GOT3 (cell line): ENCODE results near the gene GALNT17.
"Not testable (repeated sequence)": the region's sequence is repeated elsewhere in the genome, so short reads cannot be mapped to it uniquely, and the experiment has no call there.

Experiments
- DNase-seq: peaks from one replicate; lab custom pipeline; 2025; ENCODE audit warnings: mixed read lengths; lab: John Stamatoyannopoulos, UW

Gene GALNT17

DNA sequence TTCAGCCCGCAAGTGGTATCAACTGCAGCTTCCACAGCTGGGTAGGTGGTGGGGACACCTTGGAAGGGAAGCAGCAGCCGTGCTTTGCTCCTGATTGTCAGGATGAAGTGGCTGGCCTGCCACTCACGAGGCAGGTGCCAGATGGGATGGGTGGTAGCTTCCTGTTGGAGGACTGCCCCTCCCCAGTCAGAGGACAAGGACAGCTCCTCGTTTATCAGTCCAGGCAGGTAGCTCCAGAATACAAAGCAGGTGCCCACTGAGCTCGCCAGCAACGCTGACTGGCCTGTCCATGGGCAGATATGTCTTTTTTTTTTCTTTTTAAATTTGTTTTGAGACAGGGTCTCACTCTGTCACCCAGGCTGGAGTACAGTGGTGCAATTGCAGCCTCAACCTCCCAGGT lies 431.3 kb downstream of the GALNT17 start:
- DNase-seq = no peak

DNA sequence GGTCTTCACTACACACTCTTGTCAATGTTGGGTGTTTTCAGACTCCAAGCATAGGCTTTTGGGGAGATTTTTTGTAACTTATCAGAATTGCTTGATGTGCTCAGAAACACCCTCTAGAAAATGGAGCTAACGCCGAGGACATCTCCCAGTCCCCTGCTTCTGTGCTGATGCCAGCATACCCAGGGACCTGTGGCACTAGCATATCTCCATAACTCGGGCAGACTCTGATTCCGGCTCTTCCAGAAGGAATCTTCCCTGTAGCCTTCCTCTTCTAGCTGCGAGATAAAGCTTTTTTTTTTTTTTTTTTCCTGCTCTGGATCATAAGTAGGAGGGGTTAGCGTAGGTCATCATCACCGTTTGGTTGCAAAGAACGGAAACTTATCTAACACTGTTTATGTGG lies 434.4 kb downstream of the GALNT17 start:
- DNase-seq = no peak

DNA sequence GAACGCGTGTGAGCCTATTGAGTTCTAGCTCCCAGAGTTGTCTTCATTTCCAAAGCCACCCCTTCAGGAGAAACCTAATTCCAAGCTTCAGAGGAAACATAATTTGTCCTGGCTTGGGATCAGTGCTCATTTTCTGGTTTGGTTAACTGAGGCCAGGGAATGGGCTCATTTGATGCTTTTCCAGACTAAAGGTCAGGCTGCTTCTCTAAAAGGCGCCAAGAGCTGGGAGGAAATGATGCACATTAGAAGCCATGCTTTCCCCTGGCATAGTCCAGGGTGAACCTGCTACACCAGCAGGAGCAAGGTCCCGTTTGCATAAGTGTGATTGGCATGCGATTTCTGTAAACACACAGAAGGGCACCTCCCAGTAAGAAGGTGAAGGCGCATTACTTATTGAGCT lies 435.0 kb downstream of the GALNT17 start:
- DNase-seq = no peak

DNA sequence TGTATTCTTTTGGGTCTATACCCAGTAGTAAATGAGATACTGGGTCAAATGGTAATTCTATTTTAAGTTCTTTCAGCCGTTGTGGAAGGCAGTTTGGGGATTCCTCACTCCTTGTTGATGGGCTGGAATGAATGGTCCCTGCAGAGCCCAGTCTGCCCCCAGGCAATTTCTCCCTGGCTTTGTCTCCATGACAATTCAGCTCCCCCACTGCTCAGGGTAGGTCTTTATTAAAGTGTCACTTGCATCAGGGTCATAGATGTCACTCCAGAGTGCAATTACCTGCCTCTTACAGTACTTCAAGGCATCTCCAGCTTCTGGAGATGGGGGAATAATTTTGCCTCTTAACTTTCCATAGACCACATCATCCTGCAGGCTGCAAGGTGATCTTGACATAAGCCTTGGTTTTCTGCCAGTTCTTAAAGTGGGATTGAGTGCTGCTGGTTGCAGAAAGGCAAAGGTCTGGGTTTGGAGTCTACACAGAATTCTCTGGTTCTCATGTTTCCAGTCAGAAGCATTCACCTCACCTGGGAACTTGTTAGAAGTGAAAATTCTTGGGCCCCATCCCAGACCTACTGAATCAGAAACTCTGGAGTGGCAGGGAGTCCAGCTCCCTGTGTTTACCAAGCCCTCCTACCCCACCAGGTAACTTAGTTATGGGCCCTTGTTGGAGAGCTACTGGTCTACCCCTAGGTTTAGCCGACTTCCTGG lies 442.4 kb downstream of the GALNT17 start:
- DNase-seq = no peak

- DNase-seq = no peak
These were observed 448.1 kb downstream of the GALNT17 start for GRCh38 chr7:71580027-71580426.

- DNase-seq = no peak
These were observed 452.3 kb downstream of the GALNT17 start for GRCh38 chr7:71584256-71584655.

DNA sequence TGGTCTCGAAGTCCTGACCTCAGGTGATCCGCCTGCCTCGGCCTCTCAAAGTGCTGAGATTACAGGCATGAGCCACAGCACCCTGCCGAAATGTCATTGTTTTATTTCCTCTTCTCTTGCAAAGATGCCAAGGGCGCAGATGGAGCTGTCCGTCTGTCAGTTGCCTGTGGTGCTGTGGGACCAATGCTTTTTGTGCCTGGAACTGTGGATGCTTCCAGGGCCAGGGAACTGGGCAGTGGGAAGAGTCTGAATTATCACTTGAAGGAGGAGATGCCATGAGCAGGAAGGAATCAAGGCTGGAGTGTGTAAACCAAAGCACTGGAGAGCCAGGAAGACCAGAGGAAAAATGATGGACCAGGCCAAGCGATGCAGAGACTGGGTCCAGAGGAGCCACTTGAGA lies 459.9 kb downstream of the GALNT17 start:
- no peak for DNase-seq

DNA sequence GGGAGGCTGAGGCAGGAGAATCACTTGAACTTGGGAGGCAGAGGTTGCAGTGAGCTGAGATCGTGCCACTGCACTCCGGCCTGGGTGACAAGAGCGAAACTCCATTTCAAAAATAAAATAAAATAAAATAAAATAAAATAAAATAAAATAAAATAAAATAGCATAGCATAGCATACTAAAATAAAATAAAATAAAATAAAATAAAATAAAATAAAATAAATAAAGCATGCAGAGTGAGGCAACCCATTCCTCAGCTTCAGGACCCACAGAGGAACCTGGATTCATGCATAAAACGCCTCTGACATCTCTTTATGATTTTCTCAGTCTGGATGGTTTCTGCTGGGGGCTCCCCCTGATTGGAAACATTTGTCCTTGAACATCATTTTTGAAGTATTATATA lies 460.4 kb downstream of the GALNT17 start:
- not testable (repeated sequence) for DNase-seq

GRCh38 chr7:71594736-71595135 lies 462.8 kb downstream of the GALNT17 start:
- no peak for DNase-seq

GRCh38 chr7:71595176-71595575 lies 463.2 kb downstream of the GALNT17 start:
- DNase-seq = no peak

DNA sequence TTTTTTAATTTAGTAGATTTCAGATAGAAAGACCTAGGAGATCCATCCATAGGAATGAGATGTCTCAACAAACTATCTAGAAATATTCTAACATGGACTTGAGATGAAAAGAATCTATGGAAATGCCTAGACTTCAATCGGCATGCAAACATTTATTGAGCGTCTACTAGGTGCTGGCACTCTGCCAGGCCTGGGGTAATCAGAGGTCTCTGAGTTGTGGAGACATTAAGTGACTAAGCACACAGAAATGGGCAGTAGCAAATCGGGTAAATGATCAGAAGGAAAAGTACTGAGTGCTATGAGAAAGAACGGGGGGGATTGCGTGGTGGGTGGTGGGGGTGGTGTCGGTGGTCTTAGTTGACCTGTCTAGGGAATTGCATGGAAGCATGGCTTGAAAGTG lies 466.6 kb downstream of the GALNT17 start:
- no peak for DNase-seq

- no peak for DNase-seq
These were observed 469.9 kb downstream of the GALNT17 start for GRCh38 chr7:71601851-71602250.

DNA sequence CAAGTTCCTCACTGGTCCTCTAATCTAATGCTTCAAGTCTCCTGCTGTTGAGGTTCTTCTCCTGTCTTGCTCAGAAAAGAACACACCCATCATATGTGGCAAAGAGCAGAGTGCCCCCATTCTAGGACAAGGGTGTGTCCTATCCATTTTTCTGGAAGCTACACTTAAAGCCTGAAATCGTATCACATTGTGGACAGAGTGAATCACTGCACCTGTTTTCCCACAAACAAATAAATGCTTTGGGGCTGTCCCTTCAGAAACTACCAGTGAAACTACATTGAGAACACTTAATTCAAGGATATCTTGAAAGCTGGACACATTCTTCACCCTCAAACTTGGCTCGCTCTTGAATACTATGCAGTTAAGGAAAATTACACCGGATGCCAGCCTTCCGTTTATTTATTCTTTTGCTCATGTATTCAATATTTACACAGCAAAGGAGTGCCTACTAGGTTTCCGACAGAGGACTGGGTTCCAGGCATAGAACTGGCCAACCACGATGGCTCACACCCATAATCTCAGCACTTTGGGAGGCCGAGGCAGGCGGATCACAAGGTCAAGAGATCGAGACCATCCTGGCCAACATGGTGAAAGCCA lies 473.0 kb downstream of the GALNT17 start:
- no peak for DNase-seq

DNA sequence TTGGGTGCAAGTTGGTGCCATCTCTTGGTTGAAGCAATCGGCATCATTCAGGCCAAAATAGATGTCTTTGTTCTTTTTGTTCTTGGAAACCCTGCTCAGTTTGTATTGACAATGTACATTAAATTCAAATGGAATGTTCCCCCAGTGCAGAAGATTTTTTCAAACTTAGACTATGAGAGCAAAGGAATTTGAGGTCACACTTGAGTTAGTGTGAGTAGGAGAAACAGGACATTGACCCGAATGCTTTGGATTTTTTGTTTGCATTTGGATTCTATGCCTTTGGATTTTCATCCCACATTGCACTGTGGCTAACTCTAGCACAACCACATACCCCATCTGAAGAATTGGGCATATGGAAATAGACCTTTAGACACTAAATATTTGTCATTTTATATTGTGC lies 480.0 kb downstream of the GALNT17 start:
- no peak for DNase-seq

DNA sequence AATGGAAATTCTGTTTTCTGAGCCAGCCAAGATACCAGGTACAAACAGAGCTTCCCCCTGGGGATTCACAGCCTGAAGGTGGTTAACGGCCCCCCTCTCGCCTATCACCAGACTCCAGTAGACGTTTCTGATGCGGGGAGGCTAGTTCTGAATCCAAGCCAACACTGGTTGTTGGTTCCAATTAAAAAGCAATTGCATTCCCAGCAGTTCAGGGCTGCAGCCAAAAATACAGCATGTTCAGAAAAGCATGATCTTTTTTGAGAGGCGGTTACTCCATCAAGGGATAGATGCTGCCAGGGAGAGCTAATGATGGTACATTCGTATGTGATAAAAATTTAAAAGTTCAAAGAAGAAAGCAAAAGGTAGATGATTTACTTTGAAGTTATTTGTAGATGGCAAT lies 481.0 kb downstream of the GALNT17 start:
- DNase-seq = no peak

DNA sequence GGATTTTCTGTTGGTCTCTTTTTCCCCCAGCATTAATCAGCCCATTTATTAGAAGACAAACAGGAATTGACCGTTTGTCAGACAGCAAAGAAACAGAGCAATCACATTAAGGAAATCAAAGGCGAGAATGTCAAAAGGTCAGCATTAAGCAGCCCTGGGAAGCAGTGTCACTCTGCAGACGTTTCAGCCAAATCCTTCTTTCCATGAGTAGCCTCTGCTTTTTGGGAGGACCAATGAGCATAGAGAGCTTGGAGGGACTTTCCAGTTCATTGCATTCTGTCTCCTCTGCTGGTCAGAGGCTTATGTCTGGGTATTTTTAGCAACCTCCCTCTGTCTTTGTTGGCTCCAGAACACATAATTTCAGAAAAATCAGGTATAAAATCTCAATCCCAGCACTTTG lies 481.4 kb downstream of the GALNT17 start:
- DNase-seq = no peak

DNA sequence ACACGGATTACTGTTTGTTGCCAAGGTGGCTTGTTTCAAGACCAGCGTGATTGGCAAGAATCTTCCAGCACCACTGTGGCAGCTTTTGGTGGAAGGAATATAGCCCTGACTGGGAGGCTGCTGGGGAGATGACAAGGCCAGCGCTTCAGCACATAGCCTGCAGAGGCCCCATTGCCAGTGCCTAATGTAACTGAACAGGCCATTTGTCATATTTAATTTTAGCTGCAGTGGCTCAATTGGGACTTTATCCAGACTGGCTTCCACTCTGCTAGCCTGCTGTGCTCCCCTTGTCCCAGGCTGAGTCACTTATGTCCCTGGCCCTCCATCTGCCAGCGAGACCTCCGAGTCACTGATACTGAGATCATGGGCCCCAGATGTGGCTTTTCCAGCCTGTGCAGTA lies 483.1 kb downstream of the GALNT17 start:
- no peak for DNase-seq

- no peak for DNase-seq
These were observed 484.3 kb downstream of the GALNT17 start for GRCh38 chr7:71616217-71616616.

- no peak for DNase-seq
These were observed 486.3 kb downstream of the GALNT17 start for GRCh38 chr7:71618278-71618677.

- DNase-seq = no peak
These were observed 493.6 kb downstream of the GALNT17 start for GRCh38 chr7:71625545-71625944.

DNA sequence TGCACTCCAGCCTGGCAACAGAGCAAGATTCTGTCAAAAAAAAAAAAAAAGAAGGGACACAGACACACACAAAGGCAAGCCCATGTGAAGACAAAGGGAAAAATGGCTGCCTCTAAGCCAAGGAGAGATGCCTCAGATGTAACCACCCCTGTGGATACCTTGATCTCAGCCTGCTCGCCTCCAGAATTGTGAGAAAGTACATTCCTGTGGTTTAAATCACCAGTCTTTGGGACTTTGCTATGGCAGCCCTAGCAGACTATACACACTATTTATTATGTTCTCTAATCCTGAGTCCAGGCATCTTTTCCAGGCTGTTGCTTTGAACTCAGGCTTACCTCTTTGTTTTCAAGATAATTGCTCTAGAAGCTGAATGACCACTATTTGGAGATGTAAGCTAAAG lies 494.3 kb downstream of the GALNT17 start:
- no peak for DNase-seq

- no peak for DNase-seq
These were observed 495.7 kb downstream of the GALNT17 start for GRCh38 chr7:71627651-71628050.

- DNase-seq = no peak
These were observed 498.6 kb downstream of the GALNT17 start for GRCh38 chr7:71630516-71630915.

- DNase-seq = no peak
These were observed 501.6 kb downstream of the GALNT17 start for GRCh38 chr7:71633551-71634008.
